NCI-H446 (cell line): Measurements from ENCODE around the gene LINGO1.

Experiments
- DNase-seq, 2 experiments: peaks; one replicate each; lab custom pipeline; 2025; lab: John Stamatoyannopoulos, UW

Gene LINGO1

GRCh38 chr15:77615472-77615871, 17.2 kb downstream of the LINGO1 start:
- DNase-seq = no peak

GRCh38 chr15:77614251-77614806, 18.4 kb downstream of the LINGO1 start:
- DNase-seq = no peak

- no peak for DNase-seq
These were observed 18.9 kb downstream of the LINGO1 start for GRCh38 chr15:77613814-77614213.

- DNase-seq = no peak
These were observed 19.6 kb downstream of the LINGO1 start for GRCh38 chr15:77612958-77613601.

GRCh38 chr15:77611767-77612166, 20.9 kb downstream of the LINGO1 start:
- no peak for DNase-seq

- DNase-seq = no peak
These were observed 22.0 kb downstream of the LINGO1 start for GRCh38 chr15:77610731-77611130.

GRCh38 chr15:77609558-77609957, 23.2 kb downstream of the LINGO1 start:
- no peak for DNase-seq

GRCh38 chr15:77608774-77609173, 23.9 kb downstream of the LINGO1 start:
- no peak for DNase-seq

- DNase-seq = peak in 1 of 2 experiments; percentile 27
These were observed 24.8 kb downstream of the LINGO1 start for GRCh38 chr15:77607894-77608261.

- DNase-seq = peak in 1 of 2 experiments; percentile 5
These were observed 25.4 kb downstream of the LINGO1 start for GRCh38 chr15:77607111-77607893.

- no peak for DNase-seq
These were observed 26.3 kb downstream of the LINGO1 start for GRCh38 chr15:77606142-77607034.

GRCh38 chr15:77605547-77605946, 27.2 kb downstream of the LINGO1 start:
- no peak for DNase-seq

- no peak for DNase-seq
These were observed 27.7 kb downstream of the LINGO1 start for GRCh38 chr15:77604973-77605372.

- DNase-seq = peak in 1 of 2 experiments; percentile 12
These were observed 28.9 kb downstream of the LINGO1 start for GRCh38 chr15:77603611-77604336.

- no peak for DNase-seq
These were observed 29.9 kb downstream of the LINGO1 start for GRCh38 chr15:77602800-77603199.

GRCh38 chr15:77599899-77600298, 32.8 kb downstream of the LINGO1 start:
- peak in 1 of 2 experiments; percentile 27 for DNase-seq

- DNase-seq = no peak
These were observed 33.4 kb downstream of the LINGO1 start for GRCh38 chr15:77599357-77599756.

- no peak for DNase-seq
These were observed 34.1 kb downstream of the LINGO1 start for GRCh38 chr15:77598644-77599043.

GRCh38 chr15:77597804-77598453, 34.8 kb downstream of the LINGO1 start:
- no peak for DNase-seq

GRCh38 chr15:77596821-77597803, 35.6 kb downstream of the LINGO1 start:
- DNase-seq = no peak
